Trophoblast cell (in vitro differentiated cells and primary cell): ENCODE results near the gene MPC1.
A peak's percentile ranks its signal among the peaks of the same experiment; 100 is the strongest.
"Not testable (repeated sequence)": the region's sequence is repeated elsewhere in the genome, so short reads cannot be mapped to it uniquely, and the experiment has no call there.

Source experiments
- DNase-seq, 2 donors: peaks; one replicate each; pipeline ENCODE4 v3.0.0-alpha.2; 2016
- H2AFZ ChIP-seq: 2 replicates; pipeline ENCODE4 v1.6.1; 2013; ENCODE audit warnings: low read length, moderate library complexity, mild to moderate bottlenecking; ENCODE audit not compliant: insufficient read depth, poor library complexity
- H2AK5ac ChIP-seq: 2 replicates; pipeline ENCODE4 v1.6.1; 2013; ENCODE audit warnings: mild to moderate bottlenecking, low read length
- H2BK120ac ChIP-seq: 2 replicates; pipeline ENCODE4 v1.6.1; 2013; ENCODE audit warnings: low read length, mild to moderate bottlenecking, moderate library complexity; ENCODE audit not compliant: insufficient read depth, poor library complexity
- H2BK12ac ChIP-seq: 2 replicates; pipeline ENCODE4 v1.6.1; 2013; ENCODE audit warnings: mild to moderate bottlenecking, low read length, moderate library complexity
- H2BK5ac ChIP-seq: 2 replicates; pipeline ENCODE4 v1.6.1; 2013; ENCODE audit warnings: low read length, low read depth, moderate library complexity, mild to moderate bottlenecking; ENCODE audit not compliant: poor library complexity
- H3K14ac ChIP-seq: 2 replicates; pipeline ENCODE4 v1.6.1; 2013; ENCODE audit warnings: mild to moderate bottlenecking, low read length
- H3K18ac ChIP-seq: 2 replicates; pipeline ENCODE4 v1.6.1; 2013; ENCODE audit warnings: mild to moderate bottlenecking, low read length
- H3K23ac ChIP-seq: 2 replicates; pipeline ENCODE4 v1.6.1; 2013; ENCODE audit warnings: low read length
- H3K27ac ChIP-seq: 2 replicates; pipeline ENCODE4 v1.5.1; 2013; ENCODE audit warnings: low read depth, mild to moderate bottlenecking, inconsistent platforms, low read length, moderate library complexity
- H3K27me3 ChIP-seq: 2 replicates; pipeline ENCODE4 v1.6.1; 2013; ENCODE audit warnings: inconsistent platforms, mild to moderate bottlenecking, low read length, moderate library complexity; ENCODE audit not compliant: insufficient read depth
- H3K36me3 ChIP-seq, 2 experiments: 1 replicate in 1 of 2; 2 replicates in 1 of 2; pipeline ENCODE4 v1.6.1; 2013; ENCODE audit warnings: low read length in 2 of 2, mild to moderate bottlenecking in 2 of 2, moderate library complexity in 1 of 2; ENCODE audit not compliant: insufficient read depth in 2 of 2, control insufficient read depth in 1 of 2
- H3K4ac ChIP-seq: 2 replicates; pipeline ENCODE4 v1.6.1; 2013; ENCODE audit warnings: low read depth, mild to moderate bottlenecking, low read length, moderate library complexity
- H3K4me1 ChIP-seq, 2 experiments: 1 replicate in 1 of 2; 2 replicates in 1 of 2; pipeline ENCODE4 v1.6.1; 2013; ENCODE audit warnings: low read length in 2 of 2, mild to moderate bottlenecking in 2 of 2, moderate library complexity in 1 of 2; ENCODE audit not compliant: insufficient read depth in 2 of 2, control insufficient read depth in 1 of 2
- H3K4me2 ChIP-seq: 2 replicates; pipeline ENCODE4 v1.6.1; 2013; ENCODE audit warnings: inconsistent platforms, mild to moderate bottlenecking, low read length, moderate library complexity
- H3K4me3 ChIP-seq: 2 replicates; pipeline ENCODE4 v1.5.1; 2013; ENCODE audit warnings: mild to moderate bottlenecking, low read depth, low read length, inconsistent platforms
- H3K79me1 ChIP-seq: one replicate; pipeline ENCODE4 v1.6.1; 2013; ENCODE audit warnings: low read length
- H3K79me2 ChIP-seq: 2 replicates; pipeline ENCODE4 v1.6.1; 2013; ENCODE audit warnings: low read length, mild to moderate bottlenecking; ENCODE audit not compliant: control insufficient read depth, insufficient read depth, poor library complexity
- H3K9ac ChIP-seq: 2 replicates; pipeline ENCODE4 v1.6.1; 2013; ENCODE audit warnings: mild to moderate bottlenecking, low read length
- H3K9me3 ChIP-seq: 2 replicates; pipeline ENCODE4 v1.6.1; 2013; ENCODE audit warnings: low read depth, mild to moderate bottlenecking, control low read depth, inconsistent platforms, low read length; ENCODE audit not compliant: insufficient read depth
- H4K12ac ChIP-seq: 2 replicates; pipeline ENCODE4 v1.6.1; 2013; ENCODE audit warnings: low read depth, mild to moderate bottlenecking, low read length, moderate library complexity
- H4K8ac ChIP-seq: 2 replicates; pipeline ENCODE4 v1.6.1; 2013; ENCODE audit warnings: low read depth, mild to moderate bottlenecking, low read length, moderate library complexity
- H4K91ac ChIP-seq: one replicate; pipeline ENCODE4 v1.6.1; 2013; ENCODE audit warnings: low read depth, mild to moderate bottlenecking, low read length, moderate library complexity
- WGBS: extraction: QIAGEN DNeasy Blood & Tissue Kit; methylation state at CpG from one replicate; pipeline ENCODE4 v1.1.7; 2013; ENCODE audit warnings: missing lambda C conversion rate; ENCODE audit not compliant: insufficient read length, insufficient coverage; ENCODE audit errors: extremely low coverage; 5-methylcytosine and 5-hydroxymethylcytosine counted together

The MPC1 gene

GRCh38 chr6:166348305-166348949 lies 34.3 kb downstream of the MPC1 start:
- peaks cover 3 to 6% of the 10 kb centered on the region in 2 experiments for H3K4me1 ChIP-seq
- no peak overlapping the region for H3K4ac ChIP-seq
- H2BK5ac ChIP-seq: no peak overlapping the region
- H3K9me3 ChIP-seq: no peaks in the 10 kb centered on the region
- H4K8ac ChIP-seq: no peak overlapping the region
- H3K14ac ChIP-seq: no peak overlapping the region
- no CpG with 5 or more reads among the region's 6 CpGs for WGBS
- no peak overlapping the region for H3K18ac ChIP-seq
- DNase-seq: peak; percentile 50 to 86
- H3K4me2 ChIP-seq: no peak overlapping the region
- no peak overlapping the region for H3K4me3 ChIP-seq
- no peak overlapping the region for H3K9ac ChIP-seq
- H2BK120ac ChIP-seq: no peak overlapping the region
- H4K91ac ChIP-seq: no peak overlapping the region
- no peaks in the 10 kb centered on the region for H3K36me3 ChIP-seq
- H3K27ac ChIP-seq: no peak overlapping the region
- no peak overlapping the region for H2BK12ac ChIP-seq
- H2AK5ac ChIP-seq: no peak overlapping the region
- no peak overlapping the region for H4K12ac ChIP-seq
- H3K23ac ChIP-seq: no peak overlapping the region
- peaks cover 8% of the 10 kb centered on the region for H3K79me1 ChIP-seq
- H3K27me3 ChIP-seq: no peaks in the 10 kb centered on the region
- H3K79me2 ChIP-seq: no peaks in the 10 kb centered on the region
- no peak overlapping the region for H2AFZ ChIP-seq

DNA sequence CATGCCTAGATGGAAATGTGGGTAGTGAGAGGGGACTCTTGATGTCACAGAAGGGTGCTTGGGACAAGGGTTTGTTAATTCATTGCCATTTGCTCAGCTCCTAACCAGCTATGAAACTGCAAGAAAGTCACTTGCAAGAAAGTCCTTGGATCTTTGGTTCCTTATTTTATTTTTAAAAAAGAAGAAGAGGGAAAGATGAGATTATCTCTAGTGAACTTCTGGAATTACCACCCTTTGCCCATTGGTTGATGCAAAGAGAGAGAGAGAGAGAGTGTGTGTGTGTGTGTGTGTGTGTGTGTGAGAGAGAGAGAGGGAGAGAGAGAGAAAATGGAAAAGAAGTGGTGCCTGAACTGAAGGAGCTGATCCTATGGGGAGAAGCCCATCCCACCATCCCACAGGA lies 35.8 kb downstream of the MPC1 start:
- no peak overlapping the region for H2AFZ ChIP-seq
- H3K79me2 ChIP-seq: peaks cover 9% of the 10 kb centered on the region
- H4K8ac ChIP-seq: no peak overlapping the region
- peaks cover 17% of the 10 kb centered on the region for H3K79me1 ChIP-seq
- no peak overlapping the region for H3K4ac ChIP-seq
- no peaks in the 10 kb centered on the region for H3K9me3 ChIP-seq
- H3K36me3 ChIP-seq: no peaks in the 10 kb centered on the region
- H3K14ac ChIP-seq: no peak overlapping the region
- H3K9ac ChIP-seq: no peak overlapping the region
- H2BK12ac ChIP-seq: peak overlapping the region; percentile 51
- H3K4me2 ChIP-seq: no peak overlapping the region
- no peak overlapping the region for H3K27ac ChIP-seq
- H3K18ac ChIP-seq: no peak overlapping the region
- H4K12ac ChIP-seq: no peak overlapping the region
- H3K4me1 ChIP-seq: peaks cover 3 to 9% of the 10 kb centered on the region in 2 experiments
- H4K91ac ChIP-seq: no peak overlapping the region
- no peak overlapping the region for H2BK5ac ChIP-seq
- DNase-seq: no peak
- H3K27me3 ChIP-seq: no peaks in the 10 kb centered on the region
- no peak overlapping the region for H2AK5ac ChIP-seq
- H2BK120ac ChIP-seq: no peak overlapping the region
- no peak overlapping the region for H3K23ac ChIP-seq
- no peak overlapping the region for H3K4me3 ChIP-seq

- H4K91ac ChIP-seq: peak overlapping the region; percentile 43
- no peak overlapping the region for H3K18ac ChIP-seq
- H4K12ac ChIP-seq: no peak overlapping the region
- no peak overlapping the region for H2AFZ ChIP-seq
- H3K14ac ChIP-seq: no peak overlapping the region
- no peaks in the 10 kb centered on the region for H3K27me3 ChIP-seq
- H2BK120ac ChIP-seq: peak overlapping the region; percentile 20
- WGBS: no CpG with 5 or more reads among the region's 3 CpGs
- H3K9ac ChIP-seq: no peak overlapping the region
- H3K4ac ChIP-seq: no peak overlapping the region
- H4K8ac ChIP-seq: no peak overlapping the region
- no peaks in the 10 kb centered on the region for H3K9me3 ChIP-seq
- peak overlapping the region; percentile 79 for H2BK12ac ChIP-seq
- H3K4me3 ChIP-seq: no peak overlapping the region
- no peak overlapping the region for H3K27ac ChIP-seq
- peaks cover 3 to 9% of the 10 kb centered on the region in 2 experiments for H3K4me1 ChIP-seq
- H3K36me3 ChIP-seq: no peaks in the 10 kb centered on the region
- H3K79me1 ChIP-seq: peaks cover 19% of the 10 kb centered on the region
- no peak for DNase-seq
- H2BK5ac ChIP-seq: no peak overlapping the region
- H2AK5ac ChIP-seq: no peak overlapping the region
- peaks cover 13% of the 10 kb centered on the region for H3K79me2 ChIP-seq
- no peak overlapping the region for H3K23ac ChIP-seq
- H3K4me2 ChIP-seq: no peak overlapping the region
Observed at GRCh38 chr6:166346449-166346848, 36.3 kb downstream of the MPC1 start.

- peak overlapping the region; percentile 7 for H2BK12ac ChIP-seq
- not testable (repeated sequence) for DNase-seq, H3K18ac ChIP-seq, H3K4ac ChIP-seq, H3K4me3 ChIP-seq, H2AK5ac ChIP-seq, H3K4me2 ChIP-seq, H3K36me3 ChIP-seq, H3K27me3 ChIP-seq, H2AFZ ChIP-seq, H3K9me3 ChIP-seq, H4K12ac ChIP-seq, H3K4me1 ChIP-seq, H3K9ac ChIP-seq, H3K14ac ChIP-seq, H3K23ac ChIP-seq, H4K8ac ChIP-seq, H3K27ac ChIP-seq
- H3K79me1 ChIP-seq: peaks cover 19% of the 10 kb centered on the region
- H4K91ac ChIP-seq: peak overlapping the region; percentile 60
- peaks cover 14% of the 10 kb centered on the region for H3K79me2 ChIP-seq
- peak overlapping the region; percentile 33 for H2BK5ac ChIP-seq
- peak overlapping the region; percentile 36 for H2BK120ac ChIP-seq
- WGBS: no CpG with 5 or more reads among the region's 9 CpGs
Observed at GRCh38 chr6:166345672-166346071, 37.1 kb downstream of the MPC1 start.
